ENCODE measurements around the gene MFSD12.
"Not testable (repeated sequence)": the region's sequence is repeated elsewhere in the genome, so short reads cannot be mapped to it uniquely, and the experiment has no call there.

Gene MFSD12

GRCh38 chr19:3532154-3532786 is 25.1 kb downstream of the MFSD12 start:
- Histone ChIP-seq H3K36me3 (ENCODE audit: control insufficient read depth in 2 of 2, insufficient read depth in 2 of 2, low read length in 2 of 2) (peaks cover 41 to 51% of the 10 kb centered on the region in 2 donors), H3K4me1 (ENCODE audit: control insufficient read depth in 2 of 2, insufficient read depth in 2 of 2, low read length in 2 of 2) (no peaks in the 10 kb centered on the region), H3K9me3 (ENCODE audit: control insufficient read depth in 2 of 2, low read length in 2 of 2) (no peaks in the 10 kb centered on the region), H3K27ac (ENCODE audit: low read depth in 2 of 2, low read length in 2 of 2) (no peak overlapping the region), H3K4me3 (ENCODE audit: low read length in 2 of 2) (no peak overlapping the region), H3K27me3 (ENCODE audit: control insufficient read depth in 2 of 2, insufficient read depth in 2 of 2, low read length in 2 of 2) (no peaks in the 10 kb centered on the region), H3K9ac (ENCODE audit: low read depth in 1 of 2, low read length in 2 of 2) (no peak overlapping the region)

- Histone ChIP-seq H3K4me1 (ENCODE audit: control insufficient read depth in 2 of 2, insufficient read depth in 2 of 2, low read length in 2 of 2) (no peaks in the 10 kb centered on the region), H3K27ac (ENCODE audit: low read depth in 2 of 2, low read length in 2 of 2) (no peak overlapping the region), H3K9me3 (ENCODE audit: control insufficient read depth in 2 of 2, low read length in 2 of 2) (no peaks in the 10 kb centered on the region), H3K4me3 (ENCODE audit: low read length in 2 of 2) (no peak overlapping the region), H3K9ac (ENCODE audit: low read depth in 1 of 2, low read length in 2 of 2) (no peak overlapping the region), H3K27me3 (ENCODE audit: control insufficient read depth in 2 of 2, insufficient read depth in 2 of 2, low read length in 2 of 2) (no peaks in the 10 kb centered on the region), H3K36me3 (ENCODE audit: control insufficient read depth in 2 of 2, insufficient read depth in 2 of 2, low read length in 2 of 2) (peaks cover 47 to 57% of the 10 kb centered on the region in 2 donors)
Measured at GRCh38 chr19:3531716-3532115, 25.7 kb downstream of the MFSD12 start.

- Histone ChIP-seq H3K4me3 (ENCODE audit: low read length in 2 of 2) (no peak overlapping the region), H3K36me3 (ENCODE audit: control insufficient read depth in 2 of 2, insufficient read depth in 2 of 2, low read length in 2 of 2) (peaks cover 46 to 58% of the 10 kb centered on the region in 2 donors), H3K27me3 (ENCODE audit: control insufficient read depth in 2 of 2, insufficient read depth in 2 of 2, low read length in 2 of 2) (no peaks in the 10 kb centered on the region), H3K9ac (ENCODE audit: low read depth in 1 of 2, low read length in 2 of 2) (no peak overlapping the region), H3K27ac (ENCODE audit: low read depth in 2 of 2, low read length in 2 of 2) (no peak overlapping the region), H3K4me1 (ENCODE audit: control insufficient read depth in 2 of 2, insufficient read depth in 2 of 2, low read length in 2 of 2) (no peaks in the 10 kb centered on the region), H3K9me3 (ENCODE audit: control insufficient read depth in 2 of 2, low read length in 2 of 2) (no peaks in the 10 kb centered on the region)
Measured at GRCh38 chr19:3530389-3530788, 27.0 kb downstream of the MFSD12 start.

- not testable (repeated sequence) for H3K4me1 ChIP-seq (ENCODE audit: control insufficient read depth in 2 of 2, insufficient read depth in 2 of 2, low read length in 2 of 2); H3K27me3 ChIP-seq (ENCODE audit: control insufficient read depth in 2 of 2, insufficient read depth in 2 of 2, low read length in 2 of 2); H3K27ac ChIP-seq (ENCODE audit: low read depth in 2 of 2, low read length in 2 of 2); H3K9me3 ChIP-seq (ENCODE audit: control insufficient read depth in 2 of 2, low read length in 2 of 2); H3K4me3 ChIP-seq (ENCODE audit: low read length in 2 of 2); H3K9ac ChIP-seq (ENCODE audit: low read depth in 1 of 2, low read length in 2 of 2)
- H3K36me3 ChIP-seq (ENCODE audit: control insufficient read depth in 2 of 2, insufficient read depth in 2 of 2, low read length in 2 of 2): peaks cover 44 to 57% of the 10 kb centered on the region in 2 donors
Measured at GRCh38 chr19:3529299-3529698, 28.1 kb downstream of the MFSD12 start.

GRCh38 chr19:3528539-3529211 is 28.7 kb downstream of the MFSD12 start:
- H3K4me3 ChIP-seq (ENCODE audit: low read length in 2 of 2): no peak overlapping the region
- no peak overlapping the region for H3K27ac ChIP-seq (ENCODE audit: low read depth in 2 of 2, low read length in 2 of 2)
- H3K27me3 ChIP-seq (ENCODE audit: control insufficient read depth in 2 of 2, insufficient read depth in 2 of 2, low read length in 2 of 2): no peaks in the 10 kb centered on the region
- H3K4me1 ChIP-seq (ENCODE audit: control insufficient read depth in 2 of 2, insufficient read depth in 2 of 2, low read length in 2 of 2): no peaks in the 10 kb centered on the region
- peaks cover 47 to 59% of the 10 kb centered on the region in 2 donors for H3K36me3 ChIP-seq (ENCODE audit: control insufficient read depth in 2 of 2, insufficient read depth in 2 of 2, low read length in 2 of 2)
- no peak overlapping the region for H3K9ac ChIP-seq (ENCODE audit: low read depth in 1 of 2, low read length in 2 of 2)
- H3K9me3 ChIP-seq (ENCODE audit: control insufficient read depth in 2 of 2, low read length in 2 of 2): no peaks in the 10 kb centered on the region

GRCh38 chr19:3528080-3528479 is 29.3 kb downstream of the MFSD12 start:
- Histone ChIP-seq H3K36me3 (ENCODE audit: control insufficient read depth in 2 of 2, insufficient read depth in 2 of 2, low read length in 2 of 2) (peaks cover 45 to 60% of the 10 kb centered on the region in 2 donors), H3K4me3 (ENCODE audit: low read length in 2 of 2) (no peak overlapping the region), H3K27ac (ENCODE audit: low read depth in 2 of 2, low read length in 2 of 2) (no peak overlapping the region), H3K27me3 (ENCODE audit: control insufficient read depth in 2 of 2, insufficient read depth in 2 of 2, low read length in 2 of 2) (no peaks in the 10 kb centered on the region), H3K4me1 (ENCODE audit: control insufficient read depth in 2 of 2, insufficient read depth in 2 of 2, low read length in 2 of 2) (no peaks in the 10 kb centered on the region), H3K9me3 (ENCODE audit: control insufficient read depth in 2 of 2, low read length in 2 of 2) (no peaks in the 10 kb centered on the region), H3K9ac (ENCODE audit: low read depth in 1 of 2, low read length in 2 of 2) (no peak overlapping the region)

- peaks cover 38 to 56% of the 10 kb centered on the region in 2 donors for H3K36me3 ChIP-seq (ENCODE audit: control insufficient read depth in 2 of 2, insufficient read depth in 2 of 2, low read length in 2 of 2)
- H3K9me3 ChIP-seq (ENCODE audit: control insufficient read depth in 2 of 2, low read length in 2 of 2): no peaks in the 10 kb centered on the region
- no peak overlapping the region for H3K27ac ChIP-seq (ENCODE audit: low read depth in 2 of 2, low read length in 2 of 2)
- H3K4me1 ChIP-seq (ENCODE audit: control insufficient read depth in 2 of 2, insufficient read depth in 2 of 2, low read length in 2 of 2): no peaks in the 10 kb centered on the region
- H3K9ac ChIP-seq (ENCODE audit: low read depth in 1 of 2, low read length in 2 of 2): no peak overlapping the region
- no peaks in the 10 kb centered on the region for H3K27me3 ChIP-seq (ENCODE audit: control insufficient read depth in 2 of 2, insufficient read depth in 2 of 2, low read length in 2 of 2)
- H3K4me3 ChIP-seq (ENCODE audit: low read length in 2 of 2): no peak overlapping the region
Measured at GRCh38 chr19:3527238-3527910, 30.0 kb downstream of the MFSD12 start.

GRCh38 chr19:3526507-3527237 is 30.7 kb downstream of the MFSD12 start:
- no peak overlapping the region for H3K9ac ChIP-seq (ENCODE audit: low read depth in 1 of 2, low read length in 2 of 2)
- no peaks in the 10 kb centered on the region for H3K4me1 ChIP-seq (ENCODE audit: control insufficient read depth in 2 of 2, insufficient read depth in 2 of 2, low read length in 2 of 2)
- no peaks in the 10 kb centered on the region for H3K27me3 ChIP-seq (ENCODE audit: control insufficient read depth in 2 of 2, insufficient read depth in 2 of 2, low read length in 2 of 2)
- no peak overlapping the region for H3K27ac ChIP-seq (ENCODE audit: low read depth in 2 of 2, low read length in 2 of 2)
- no peaks in the 10 kb centered on the region for H3K9me3 ChIP-seq (ENCODE audit: control insufficient read depth in 2 of 2, low read length in 2 of 2)
- no peak overlapping the region for H3K4me3 ChIP-seq (ENCODE audit: low read length in 2 of 2)
- peaks cover 38 to 51% of the 10 kb centered on the region in 2 donors for H3K36me3 ChIP-seq (ENCODE audit: control insufficient read depth in 2 of 2, insufficient read depth in 2 of 2, low read length in 2 of 2)

GRCh38 chr19:3524904-3525451 is 32.4 kb downstream of the MFSD12 start:
- H3K9ac ChIP-seq (ENCODE audit: low read depth in 1 of 2, low read length in 2 of 2): no peak overlapping the region
- no peaks in the 10 kb centered on the region for H3K4me1 ChIP-seq (ENCODE audit: control insufficient read depth in 2 of 2, insufficient read depth in 2 of 2, low read length in 2 of 2)
- no peak overlapping the region for H3K27ac ChIP-seq (ENCODE audit: low read depth in 2 of 2, low read length in 2 of 2)
- H3K36me3 ChIP-seq (ENCODE audit: control insufficient read depth in 2 of 2, insufficient read depth in 2 of 2, low read length in 2 of 2): peaks cover 43% of the 10 kb centered on the region in 2 donors
- no peak overlapping the region for H3K4me3 ChIP-seq (ENCODE audit: low read length in 2 of 2)
- H3K27me3 ChIP-seq (ENCODE audit: control insufficient read depth in 2 of 2, insufficient read depth in 2 of 2, low read length in 2 of 2): no peaks in the 10 kb centered on the region
- H3K9me3 ChIP-seq (ENCODE audit: control insufficient read depth in 2 of 2, low read length in 2 of 2): no peaks in the 10 kb centered on the region

Measured in mucosa of rectum (tissue), 2 donors.